HG03520 (cell line): Measurements from ENCODE around the gene ADAMTSL2.

Source experiments
- ATAC-seq: cut with Tn5 transposase; IDR thresholded peaks from one replicate; pipeline ENCODE4 v1.9.1; 2021; ENCODE audit warnings: mild to moderate bottlenecking, moderate library complexity; ENCODE audit not compliant: unreplicated experiment

Gene ADAMTSL2

DNA sequence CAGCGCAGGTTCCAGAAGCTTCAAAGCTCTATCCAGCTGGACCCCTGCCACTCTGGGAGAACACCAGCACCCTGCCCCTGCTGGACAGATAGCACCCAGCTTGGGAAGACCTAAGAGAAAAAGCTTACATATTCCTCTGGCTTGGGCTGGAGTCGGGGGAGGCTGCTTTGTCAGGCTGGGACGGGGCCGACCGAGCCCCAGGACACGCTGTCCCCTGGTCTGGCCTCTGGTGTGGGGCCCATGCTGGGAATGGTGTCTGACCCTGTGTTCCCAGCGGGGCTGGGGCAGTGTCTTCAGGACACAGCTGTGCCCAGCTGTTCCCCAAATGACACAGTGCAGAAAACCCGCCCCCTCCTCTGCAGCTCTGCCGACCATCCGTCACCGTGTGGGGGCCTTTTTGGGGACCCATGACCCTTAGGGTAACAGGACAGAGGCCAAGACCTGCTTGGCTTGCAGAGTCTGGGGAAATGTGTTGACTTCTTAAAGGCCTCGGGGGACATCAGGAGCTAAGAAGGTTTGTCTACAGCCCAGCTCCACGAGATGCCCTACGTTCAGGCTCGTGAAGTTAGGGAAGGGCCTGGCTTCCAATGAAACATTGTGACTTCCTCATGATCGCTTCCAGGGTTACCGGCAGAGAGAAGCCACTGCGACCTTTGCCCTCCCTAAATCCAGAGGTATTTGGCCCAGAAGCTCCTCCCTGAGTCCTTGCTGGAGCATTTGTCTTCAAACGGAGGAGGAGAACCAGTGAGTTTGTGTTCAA is 35.2 kb upstream of the ADAMTSL2 start:
- no peak for ATAC-seq

DNA sequence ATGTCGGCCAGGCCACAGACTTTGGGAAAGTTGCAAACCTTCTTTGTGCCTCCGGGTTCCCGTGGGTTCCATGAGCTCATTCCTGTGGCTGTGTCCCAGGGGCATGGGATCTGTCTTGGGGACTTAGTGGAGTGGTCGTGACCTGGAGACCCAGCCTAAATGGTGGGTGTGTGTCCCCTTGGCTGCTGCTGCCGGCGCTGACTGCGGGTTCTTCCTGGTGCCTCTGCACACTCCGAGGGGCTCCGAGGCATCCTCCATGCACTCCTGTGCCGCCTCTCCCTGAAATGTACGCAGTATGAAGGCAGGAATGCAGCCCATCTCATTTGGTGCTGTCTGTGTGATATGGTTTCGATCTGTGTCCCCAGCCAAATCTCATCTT is 34.6 kb upstream of the ADAMTSL2 start:
- no peak for ATAC-seq

DNA sequence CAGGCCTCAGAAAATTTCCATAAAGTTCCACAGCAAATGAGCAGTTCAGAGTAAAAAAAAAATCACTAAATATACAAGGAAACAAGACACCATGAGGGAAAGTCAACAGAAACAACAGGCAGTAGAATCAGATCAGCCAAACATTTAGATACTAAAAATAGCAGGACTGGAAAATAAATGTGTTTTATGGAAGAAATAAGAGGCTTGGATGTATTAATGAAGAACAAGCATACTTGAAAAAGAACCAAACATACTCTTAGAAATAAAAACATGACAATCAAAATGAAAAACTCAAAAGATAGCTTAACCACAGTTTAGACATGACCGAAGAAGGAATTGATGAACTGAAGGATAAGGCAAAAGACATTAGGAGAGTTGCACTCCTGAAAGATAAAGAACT is 32.4 kb upstream of the ADAMTSL2 start:
- ATAC-seq, result no peak

DNA sequence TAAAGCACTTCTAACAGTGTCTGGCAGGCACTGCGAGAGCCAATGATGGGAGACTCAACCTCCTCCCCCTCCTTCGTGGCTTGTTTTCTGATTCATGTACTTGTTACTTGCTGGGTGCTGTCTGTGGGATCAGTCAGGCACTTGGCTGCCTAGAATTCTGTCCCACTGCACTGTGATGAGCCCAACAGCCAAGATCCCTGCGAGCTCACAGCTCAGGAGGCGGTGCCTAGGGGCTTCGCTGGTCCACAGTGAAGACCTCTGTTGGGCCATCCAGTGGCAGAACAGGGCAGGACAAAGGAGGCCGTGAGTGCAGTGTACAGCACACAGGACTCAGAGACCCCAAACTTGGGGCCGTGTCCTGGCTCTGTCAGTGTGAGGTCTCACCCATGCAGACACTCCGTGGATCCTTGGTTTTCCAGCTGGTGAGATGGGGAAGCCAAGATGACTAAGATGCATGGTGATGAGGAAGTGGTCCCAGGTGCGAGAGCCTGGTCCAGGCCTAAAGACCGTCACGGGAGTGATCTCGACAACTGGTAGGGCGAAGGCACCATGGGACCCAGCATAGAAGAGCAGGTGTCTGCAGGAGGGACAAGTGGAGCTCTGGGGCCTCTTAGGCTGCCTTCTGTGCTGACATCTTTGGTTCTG is 29.2 kb upstream of the ADAMTSL2 start:
- ATAC-seq, result no peak

DNA sequence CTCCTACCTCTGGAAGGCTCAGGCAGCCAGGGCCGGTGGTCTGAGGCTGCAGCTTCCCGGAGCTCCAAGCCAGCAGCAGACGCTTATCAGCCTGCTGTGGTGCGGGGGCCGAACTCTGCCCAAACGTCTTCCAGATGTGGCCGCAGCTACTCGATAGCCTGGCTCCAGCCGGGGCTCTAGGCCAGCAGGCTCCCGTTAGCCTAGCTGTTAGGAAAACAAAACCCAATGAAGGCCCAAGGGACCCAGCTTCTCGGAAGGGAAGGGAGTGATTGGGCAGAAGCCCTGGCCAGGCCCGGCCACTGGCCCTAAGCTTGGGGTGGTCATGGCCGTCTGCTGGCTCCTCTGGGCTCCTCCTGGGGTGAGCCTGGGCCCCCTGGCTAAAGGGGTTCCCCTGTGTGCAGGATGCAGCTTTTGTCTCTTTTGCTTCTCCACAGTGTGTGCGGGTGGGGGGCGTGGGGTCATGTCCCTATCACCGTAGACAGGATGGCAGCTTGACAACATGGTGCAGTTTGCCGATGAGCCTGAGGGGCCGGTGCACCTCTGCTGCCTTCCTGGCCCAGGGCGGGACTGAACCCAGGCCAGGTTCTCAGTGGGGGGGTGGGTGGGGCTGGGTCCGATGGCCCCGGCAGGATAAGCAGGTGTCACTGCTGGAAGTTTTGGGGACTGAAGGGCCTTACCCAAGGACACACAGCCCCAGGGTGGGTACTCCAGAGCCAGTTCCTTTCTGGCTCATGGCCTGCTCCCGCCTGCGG is 28.4 kb upstream of the ADAMTSL2 start:
- no peak for ATAC-seq

DNA sequence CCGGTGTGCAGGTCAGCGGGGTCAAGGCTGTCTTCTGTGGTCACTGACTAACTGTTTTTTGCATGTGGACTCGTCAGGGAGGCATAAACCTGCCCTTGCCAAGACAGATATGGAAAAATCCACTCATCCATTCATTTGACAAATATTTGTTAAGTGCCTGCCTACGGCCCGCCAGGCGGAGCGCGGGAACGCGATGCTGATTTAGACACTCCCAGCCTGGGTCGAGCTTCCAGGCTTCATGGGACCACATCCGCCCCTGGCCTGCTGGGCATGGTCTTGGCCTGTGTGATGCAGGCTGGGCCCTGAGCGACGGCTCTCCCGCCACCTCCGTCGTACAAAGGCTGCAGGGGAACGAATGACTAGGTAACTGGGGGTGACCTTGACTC is 27.9 kb upstream of the ADAMTSL2 start:
- no peak for ATAC-seq

DNA sequence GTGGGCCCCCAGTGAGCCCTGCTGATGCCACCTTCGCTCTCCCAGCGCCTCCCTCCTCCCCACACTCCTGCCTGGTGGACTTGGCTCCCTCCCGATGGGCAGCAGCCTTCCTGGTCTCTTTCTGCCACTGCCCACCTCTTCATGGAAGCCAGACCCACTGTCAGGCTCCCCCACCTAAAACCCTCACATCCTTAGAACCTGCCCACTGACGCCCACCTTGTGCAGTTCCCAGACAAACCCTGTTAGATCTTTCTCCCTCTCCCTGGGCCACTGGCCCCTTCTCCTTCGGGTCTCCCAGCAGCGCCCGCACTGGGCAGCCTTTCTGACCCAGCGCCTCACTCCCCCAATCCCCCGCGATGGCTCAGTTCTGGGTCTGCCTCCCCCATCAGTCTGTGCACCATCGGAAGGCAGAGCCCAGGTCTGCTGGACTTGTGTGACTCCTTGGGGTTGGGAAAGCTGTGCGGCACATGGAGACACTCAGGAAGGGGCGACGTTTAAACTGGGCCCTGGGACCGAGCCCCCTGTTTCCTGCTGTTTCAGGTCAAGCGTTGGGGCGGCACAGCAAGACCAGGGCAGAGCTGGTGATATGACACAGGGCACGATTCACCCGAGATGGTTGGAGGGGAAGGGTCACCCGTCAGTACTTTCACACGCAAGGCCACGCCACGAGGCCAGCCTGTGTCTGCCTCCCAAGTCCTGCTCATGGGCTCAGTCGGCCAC is 27.1 kb upstream of the ADAMTSL2 start:
- no peak for ATAC-seq

DNA sequence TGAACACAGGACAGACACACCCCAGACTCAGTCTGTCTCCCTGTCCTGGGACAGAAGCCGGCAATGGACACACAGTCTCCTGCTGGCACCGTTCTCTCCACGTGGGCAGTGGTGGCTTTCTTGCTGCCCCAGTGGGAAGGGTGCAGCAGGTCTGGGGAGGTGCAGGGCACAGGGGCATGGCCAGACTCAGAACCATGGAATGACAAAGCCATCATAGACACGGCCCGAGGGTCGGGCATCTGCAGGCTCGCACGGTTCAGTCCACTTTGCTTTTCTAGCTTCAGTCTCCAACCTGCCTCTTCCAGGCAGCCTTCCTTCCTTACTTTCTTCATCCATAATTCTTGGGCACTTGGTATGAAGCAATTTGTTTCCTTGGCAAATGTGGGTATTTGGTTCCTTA is 26.5 kb upstream of the ADAMTSL2 start:
- no peak for ATAC-seq

DNA sequence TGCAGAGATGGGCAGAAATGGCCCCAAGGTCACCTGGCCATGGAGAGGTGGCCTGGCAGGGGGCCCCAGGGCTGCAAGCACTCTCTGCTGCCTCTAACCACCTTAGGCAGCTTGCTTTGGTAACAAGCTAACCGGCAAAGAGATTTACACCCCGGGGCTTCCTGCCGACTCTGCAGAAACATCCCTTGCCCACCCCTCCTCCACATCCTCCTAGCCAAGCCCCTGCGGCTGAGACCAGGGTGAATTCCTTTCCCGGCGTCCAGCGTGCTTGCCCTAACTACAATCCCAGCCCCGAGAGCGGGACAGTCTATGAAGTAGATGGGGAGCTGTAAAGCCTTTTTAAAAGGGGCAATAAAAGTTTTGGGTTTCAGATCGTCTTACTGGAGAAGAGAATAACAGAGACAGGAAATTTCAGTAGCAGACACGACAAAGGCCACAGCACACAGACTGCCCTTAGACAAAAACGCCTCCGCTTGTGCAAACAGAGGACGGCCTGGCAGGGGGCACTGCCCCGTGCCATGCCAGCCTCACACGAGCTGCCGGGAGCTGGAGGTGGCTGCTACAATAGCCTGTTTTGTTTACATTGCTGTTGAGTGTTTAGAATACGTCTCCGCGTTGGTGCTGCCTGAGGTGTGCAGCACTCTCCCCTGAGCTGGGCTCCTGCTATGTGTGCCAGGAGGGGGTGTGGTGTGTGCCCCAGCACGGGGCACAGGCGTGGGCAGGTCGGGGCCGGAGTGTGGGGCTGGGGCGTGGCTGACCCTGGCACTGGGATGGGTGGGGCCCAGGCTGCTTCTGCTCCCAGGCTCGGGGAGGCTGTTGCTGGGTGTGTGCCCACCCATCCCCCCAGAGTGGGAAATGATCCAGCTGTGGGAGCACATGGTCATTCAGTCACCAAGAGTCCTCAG is 25.1 kb upstream of the ADAMTSL2 start:
- ATAC-seq, result no peak

DNA sequence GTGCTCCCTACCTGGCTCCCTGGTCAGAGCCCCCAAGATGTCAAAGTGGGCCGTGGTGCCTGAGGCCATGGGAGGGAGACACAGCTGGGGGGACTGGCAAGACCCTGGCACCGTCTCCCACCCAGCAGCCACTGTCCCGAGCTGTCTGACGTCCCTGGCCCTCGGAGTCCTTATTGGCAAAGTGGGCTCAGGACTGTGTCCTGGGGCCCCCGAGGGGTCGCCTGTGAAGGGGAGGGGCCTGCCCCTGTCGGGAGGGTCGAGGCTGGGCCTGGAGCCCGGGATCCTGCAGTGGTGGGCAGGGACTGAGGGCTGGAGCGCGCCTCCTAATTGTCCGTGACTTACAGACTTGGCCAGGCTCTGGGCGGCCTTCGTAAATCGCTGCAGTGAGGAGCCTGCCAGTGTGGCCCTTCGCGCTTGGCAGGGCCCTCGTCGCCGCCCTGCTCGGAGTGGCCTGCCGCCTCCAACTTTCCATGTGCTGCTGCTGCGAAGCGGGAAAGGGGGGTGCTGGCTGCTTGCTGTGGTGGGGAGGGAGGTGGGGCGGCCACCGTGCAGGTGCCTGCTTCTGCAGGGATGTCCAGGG is 23.5 kb upstream of the ADAMTSL2 start:
- no peak for ATAC-seq

DNA sequence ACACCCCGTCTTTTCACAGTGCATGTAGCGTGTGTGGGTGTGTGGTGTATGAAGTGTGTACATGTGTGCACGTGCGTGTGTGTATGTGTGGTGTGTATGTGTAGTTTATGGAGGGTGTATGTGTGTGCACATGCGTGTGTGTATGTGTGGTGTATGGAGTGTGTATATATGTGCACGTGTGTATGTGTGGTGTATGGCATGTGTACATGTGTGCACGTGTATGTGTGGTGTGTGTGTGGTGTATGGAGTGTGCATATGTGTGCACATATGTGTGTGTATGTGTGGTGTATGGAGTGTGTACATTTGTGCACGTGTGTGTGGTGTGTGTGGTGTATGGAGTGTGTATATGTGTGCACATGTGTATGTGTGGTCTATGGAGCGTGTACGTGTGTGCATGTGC is 22.9 kb upstream of the ADAMTSL2 start:
- ATAC-seq, result no peak

DNA sequence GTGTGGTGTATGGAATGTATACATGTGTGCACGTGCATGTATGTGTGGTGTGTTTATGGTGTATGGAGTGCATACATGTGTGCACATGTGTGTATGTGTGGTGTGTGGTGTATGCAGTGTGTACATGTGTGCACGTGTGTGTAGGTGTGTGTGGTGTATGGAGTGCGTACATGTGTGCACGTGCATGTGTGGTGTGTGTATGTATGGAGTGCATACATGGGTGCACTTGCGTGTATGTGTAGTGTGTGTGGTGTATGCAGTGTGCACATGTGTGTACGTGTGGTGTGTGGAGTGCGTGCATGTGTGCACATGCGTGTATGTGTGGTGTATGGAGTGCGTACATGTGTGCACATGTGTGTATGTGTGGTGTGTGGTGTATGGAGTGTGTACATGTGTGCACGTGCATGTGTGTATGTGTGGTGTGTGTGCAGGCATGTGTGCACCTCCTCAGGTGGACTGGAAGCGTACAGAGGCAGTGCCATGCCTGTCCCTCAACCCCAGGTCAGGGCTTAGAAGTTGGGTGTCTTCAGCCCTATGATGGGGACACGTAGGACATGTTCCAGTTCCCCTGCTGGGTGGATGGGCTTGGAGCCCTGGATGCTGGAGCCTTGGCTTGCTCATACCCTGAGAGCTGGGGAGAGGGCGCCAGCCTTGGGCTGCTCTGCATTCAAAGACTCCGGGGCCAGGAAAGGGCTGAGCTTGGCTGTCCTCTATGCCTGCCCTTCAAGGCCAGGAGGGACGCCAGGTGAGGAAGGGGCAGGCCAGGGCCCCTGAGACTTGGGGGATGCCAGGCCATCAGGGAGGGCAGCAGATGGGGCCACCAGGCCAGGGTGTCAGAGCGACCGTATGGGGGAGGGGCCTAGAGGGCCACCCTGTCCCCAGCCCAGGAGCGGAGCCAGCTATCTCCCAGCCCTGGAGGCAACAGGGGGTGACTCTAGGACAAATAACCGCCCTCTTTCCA is 22.0 kb upstream of the ADAMTSL2 start:
- no peak for ATAC-seq

DNA sequence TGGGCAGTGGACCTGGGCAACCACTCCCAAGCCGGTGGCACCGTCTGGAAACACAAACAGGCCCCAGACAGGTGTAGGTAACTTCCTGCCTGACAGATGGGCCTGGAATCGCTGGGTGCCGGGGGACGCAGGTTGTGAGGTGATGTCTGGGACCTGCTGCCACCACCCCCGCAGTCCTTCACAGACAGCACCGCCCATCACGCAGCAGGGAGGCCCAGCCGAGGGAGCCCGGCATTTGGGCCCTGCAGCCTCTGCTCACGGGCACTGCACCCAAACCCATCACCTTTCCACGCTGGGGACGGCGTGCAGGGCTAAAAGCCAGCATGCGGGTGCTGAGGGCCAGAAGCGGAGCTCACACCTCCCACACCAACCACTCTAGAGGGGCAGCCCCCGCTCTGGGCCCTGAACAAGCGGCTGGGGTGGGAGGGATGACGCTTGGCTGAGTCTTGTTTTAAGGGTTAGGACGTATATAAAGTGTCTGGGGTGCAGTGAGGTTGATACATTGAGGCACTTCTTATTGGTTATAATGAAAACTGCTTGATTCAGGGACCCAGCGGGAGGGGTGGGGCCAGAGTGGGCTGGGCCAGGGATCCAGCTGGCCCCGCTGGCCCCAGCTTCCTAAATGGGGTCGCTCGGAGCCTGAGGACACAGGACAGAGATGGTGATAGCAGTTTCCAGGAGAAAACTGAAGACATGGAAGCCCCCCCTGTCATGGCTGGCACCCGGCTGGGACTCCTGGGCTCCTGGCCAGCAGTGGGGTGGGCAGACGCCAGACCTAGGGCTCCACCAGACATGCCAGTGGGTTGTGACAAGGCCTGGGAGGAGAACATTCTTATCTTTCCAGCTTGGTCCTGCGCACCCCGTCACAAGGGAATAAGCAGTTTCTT is 21.0 kb upstream of the ADAMTSL2 start:
- ATAC-seq, result no peak

DNA sequence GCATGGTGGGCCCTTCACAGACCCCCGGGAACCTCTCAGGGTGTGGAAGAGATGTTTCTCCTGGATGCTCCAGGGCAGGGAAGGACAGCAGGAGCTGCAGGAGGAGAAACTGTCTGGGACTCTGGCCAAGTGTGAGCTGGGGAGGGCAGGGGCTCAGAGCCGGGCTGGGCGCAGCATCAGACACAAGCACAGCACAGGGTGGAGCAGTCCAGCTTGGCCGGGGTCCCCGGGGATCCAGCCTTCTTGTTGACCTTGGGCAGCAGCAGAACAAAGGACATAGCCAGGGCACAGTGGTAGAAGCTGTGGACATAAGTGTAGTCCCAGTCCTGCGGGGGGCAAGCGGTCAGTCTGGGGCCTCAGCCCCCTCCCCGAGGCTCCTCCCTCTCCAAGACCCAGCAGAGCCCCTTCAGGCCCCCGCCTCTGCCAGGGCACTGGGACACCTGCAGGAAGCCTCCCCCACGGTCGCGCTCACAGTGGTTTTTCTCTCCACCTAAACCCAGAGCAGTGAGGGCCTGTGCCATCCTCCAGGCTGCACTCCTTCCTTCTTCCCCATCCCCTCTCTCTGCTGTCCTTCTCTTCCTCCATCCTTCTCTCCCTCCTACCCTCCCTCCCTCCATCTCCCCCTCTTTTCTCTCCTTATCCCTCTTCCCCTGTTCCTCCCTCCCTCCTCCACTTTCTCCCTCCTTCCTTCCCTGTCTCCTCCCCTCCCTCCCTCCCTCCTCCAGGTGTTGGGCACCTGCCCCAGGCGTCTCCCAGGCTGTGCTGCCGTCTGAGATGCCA is 19.9 kb upstream of the ADAMTSL2 start:
- ATAC-seq, result no peak

DNA sequence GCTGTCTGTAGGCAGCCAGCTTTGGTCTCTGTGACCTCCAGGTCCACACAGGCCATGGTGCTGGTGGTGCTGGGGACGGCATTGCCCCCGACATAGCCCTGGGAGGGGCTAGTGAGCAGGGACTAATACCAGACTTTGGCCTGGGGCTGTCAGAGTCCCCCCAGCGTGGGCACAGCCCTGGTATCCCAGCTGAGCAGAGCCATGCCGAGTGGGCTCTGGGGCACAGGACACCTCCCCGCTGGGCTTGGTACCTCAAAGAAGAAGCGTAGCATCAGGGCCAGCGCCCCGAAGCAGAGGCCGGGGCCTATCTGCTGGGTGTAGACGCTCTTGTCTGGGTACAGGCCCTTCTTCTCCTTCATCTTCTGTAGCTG is 19.3 kb upstream of the ADAMTSL2 start:
- ATAC-seq, result no peak

DNA sequence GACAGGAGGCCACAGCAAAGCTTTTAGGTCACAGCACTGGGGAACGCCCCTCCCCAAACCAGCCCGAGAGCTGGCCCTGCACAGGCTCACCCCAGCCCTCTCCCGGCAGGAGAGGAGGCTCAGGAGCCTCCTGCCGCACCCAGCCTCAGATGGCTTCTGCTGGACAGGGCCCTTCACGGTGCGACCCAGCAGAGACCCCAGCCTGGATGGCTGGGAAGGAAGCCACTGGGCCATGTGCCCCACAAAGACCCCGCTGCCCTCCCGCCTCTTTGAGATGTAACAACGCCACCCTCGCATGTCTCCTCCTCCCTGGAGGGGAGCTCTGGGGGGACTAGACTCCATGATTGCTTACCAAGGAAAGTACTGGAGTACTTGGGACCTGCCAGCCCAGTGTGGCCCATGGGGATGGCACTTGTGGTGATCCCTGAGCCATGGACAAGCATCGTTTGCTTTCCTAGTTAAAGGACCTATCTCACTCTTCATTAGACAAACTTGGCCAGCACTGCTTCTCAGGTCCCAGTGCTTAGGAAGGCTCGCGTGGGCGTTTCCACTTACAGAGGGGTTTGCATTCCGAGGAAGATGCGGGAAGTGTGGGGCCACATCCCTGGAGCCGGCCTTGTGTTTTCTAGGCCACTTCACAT is 18.8 kb upstream of the ADAMTSL2 start:
- ATAC-seq, result no peak
